OCI-LY7 (cell line): ENCODE measurements around the gene RNF146.

Source experiments
- CTCF ChIP-seq: fragments of 200-600 bp; sonication (generic); conservative IDR thresholded peaks from 2 replicates; pipeline ENCODE4 v1.5.1; 2014; ENCODE audit warnings: mild to moderate bottlenecking, antibody characterized with exemption, low read length, moderate library complexity, mixed read lengths
- EZH2phosphoT487 ChIP-seq: fragments of 200-600 bp; sonication (generic); IDR thresholded peaks from 2 replicates; pipeline ENCODE4 v1.6.1; 2018; ENCODE audit warnings: low read depth, borderline replicate concordance, mild to moderate bottlenecking, mixed run types, antibody characterized with exemption, low read length, moderate library complexity, mixed read lengths

- TF ChIP-seq CTCF (no peak), EZH2phosphoT487 (no peak)
Observed at GRCh38 chr6:127289934-127290333, 23.3 kb downstream of the RNF146 start.
